Measurements from ENCODE around the gene CCDC146.
"Not testable (repeated sequence)": the region's sequence is repeated elsewhere in the genome, so short reads cannot be mapped to it uniquely, and the experiment has no call there.

DNA sequence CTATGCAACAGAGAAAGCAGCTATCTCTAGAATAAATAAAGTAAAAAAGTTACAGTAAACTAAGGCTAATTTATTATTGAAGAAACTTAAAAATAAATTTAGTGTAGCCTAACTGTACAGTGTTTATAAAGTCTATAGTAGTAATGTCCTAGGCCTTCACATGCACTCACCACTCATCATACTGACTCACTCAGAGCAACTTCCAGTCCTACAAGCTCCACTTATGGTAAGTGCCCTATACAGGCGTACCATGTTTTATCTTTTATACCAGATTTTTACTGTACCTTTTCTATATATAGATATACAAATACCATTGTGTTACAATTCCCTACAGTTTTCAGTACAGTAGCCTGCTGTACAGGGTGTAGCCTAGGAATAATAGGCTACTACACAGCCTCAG is 40.2 kb upstream of the CCDC146 start:
- TF ChIP-seq, protein P1, sequence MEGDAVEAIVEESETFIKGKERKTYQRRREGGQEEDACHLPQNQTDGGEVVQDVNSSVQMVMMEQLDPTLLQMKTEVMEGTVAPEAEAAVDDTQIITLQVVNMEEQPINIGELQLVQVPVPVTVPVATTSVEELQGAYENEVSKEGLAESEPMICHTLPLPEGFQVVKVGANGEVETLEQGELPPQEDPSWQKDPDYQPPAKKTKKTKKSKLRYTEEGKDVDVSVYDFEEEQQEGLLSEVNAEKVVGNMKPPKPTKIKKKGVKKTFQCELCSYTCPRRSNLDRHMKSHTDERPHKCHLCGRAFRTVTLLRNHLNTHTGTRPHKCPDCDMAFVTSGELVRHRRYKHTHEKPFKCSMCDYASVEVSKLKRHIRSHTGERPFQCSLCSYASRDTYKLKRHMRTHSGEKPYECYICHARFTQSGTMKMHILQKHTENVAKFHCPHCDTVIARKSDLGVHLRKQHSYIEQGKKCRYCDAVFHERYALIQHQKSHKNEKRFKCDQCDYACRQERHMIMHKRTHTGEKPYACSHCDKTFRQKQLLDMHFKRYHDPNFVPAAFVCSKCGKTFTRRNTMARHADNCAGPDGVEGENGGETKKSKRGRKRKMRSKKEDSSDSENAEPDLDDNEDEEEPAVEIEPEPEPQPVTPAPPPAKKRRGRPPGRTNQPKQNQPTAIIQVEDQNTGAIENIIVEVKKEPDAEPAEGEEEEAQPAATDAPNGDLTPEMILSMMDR (IDR thresholded peaks at IDR 0.05 in 2 of 3, conservative IDR thresholded peaks at IDR 0.05 in 1 of 3; ENCODE audit: control insufficient read depth in 2 of 3, extremely low read depth in 1 of 3, insufficient read depth in 1 of 3, low read depth in 3 of 3, low read length in 3 of 3) = not testable (repeated sequence)
- not testable (repeated sequence) for TF ChIP-seq ZNF274 (IDR thresholded peaks at IDR 0.05; ENCODE audit: insufficient read depth, insufficient read length); SIN3A (IDR thresholded peaks at IDR 0.05; ENCODE audit: low read depth, low read length); EZH2 (IDR thresholded peaks at IDR 0.05; ENCODE audit: borderline replicate concordance, control insufficient read depth, low read depth, low read length); TCF12 (IDR thresholded peaks at IDR 0.05; ENCODE audit: low read depth, low read length); BHLHE40 (IDR thresholded peaks at IDR 0.05; ENCODE audit: borderline replicate concordance in 1 of 2, low read depth in 2 of 2, low read length in 1 of 2); SUZ12 (IDR thresholded peaks at IDR 0.05; ENCODE audit: unreplicated experiment); SIX5 (IDR thresholded peaks at IDR 0.05; ENCODE audit: low read depth, low read length, severe bottlenecking)
- TF ChIP-seq, protein P2, sequence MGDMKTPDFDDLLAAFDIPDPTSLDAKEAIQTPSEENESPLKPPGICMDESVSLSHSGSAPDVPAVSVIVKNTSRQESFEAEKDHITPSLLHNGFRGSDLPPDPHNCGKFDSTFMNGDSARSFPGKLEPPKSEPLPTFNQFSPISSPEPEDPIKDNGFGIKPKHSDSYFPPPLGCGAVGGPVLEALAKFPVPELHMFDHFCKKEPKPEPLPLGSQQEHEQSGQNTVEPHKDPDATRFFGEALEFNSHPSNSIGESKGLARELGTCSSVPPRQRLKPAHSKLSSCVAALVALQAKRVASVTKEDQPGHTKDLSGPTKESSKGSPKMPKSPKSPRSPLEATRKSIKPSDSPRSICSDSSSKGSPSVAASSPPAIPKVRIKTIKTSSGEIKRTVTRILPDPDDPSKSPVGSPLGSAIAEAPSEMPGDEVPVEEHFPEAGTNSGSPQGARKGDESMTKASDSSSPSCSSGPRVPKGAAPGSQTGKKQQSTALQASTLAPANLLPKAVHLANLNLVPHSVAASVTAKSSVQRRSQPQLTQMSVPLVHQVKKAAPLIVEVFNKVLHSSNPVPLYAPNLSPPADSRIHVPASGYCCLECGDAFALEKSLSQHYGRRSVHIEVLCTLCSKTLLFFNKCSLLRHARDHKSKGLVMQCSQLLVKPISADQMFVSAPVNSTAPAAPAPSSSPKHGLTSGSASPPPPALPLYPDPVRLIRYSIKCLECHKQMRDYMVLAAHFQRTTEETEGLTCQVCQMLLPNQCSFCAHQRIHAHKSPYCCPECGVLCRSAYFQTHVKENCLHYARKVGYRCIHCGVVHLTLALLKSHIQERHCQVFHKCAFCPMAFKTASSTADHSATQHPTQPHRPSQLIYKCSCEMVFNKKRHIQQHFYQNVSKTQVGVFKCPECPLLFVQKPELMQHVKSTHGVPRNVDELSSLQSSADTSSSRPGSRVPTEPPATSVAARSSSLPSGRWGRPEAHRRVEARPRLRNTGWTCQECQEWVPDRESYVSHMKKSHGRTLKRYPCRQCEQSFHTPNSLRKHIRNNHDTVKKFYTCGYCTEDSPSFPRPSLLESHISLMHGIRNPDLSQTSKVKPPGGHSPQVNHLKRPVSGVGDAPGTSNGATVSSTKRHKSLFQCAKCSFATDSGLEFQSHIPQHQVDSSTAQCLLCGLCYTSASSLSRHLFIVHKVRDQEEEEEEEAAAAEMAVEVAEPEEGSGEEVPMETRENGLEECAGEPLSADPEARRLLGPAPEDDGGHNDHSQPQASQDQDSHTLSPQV (IDR thresholded peaks at IDR 0.05) = not testable (repeated sequence)
- TF ChIP-seq, protein P3, sequence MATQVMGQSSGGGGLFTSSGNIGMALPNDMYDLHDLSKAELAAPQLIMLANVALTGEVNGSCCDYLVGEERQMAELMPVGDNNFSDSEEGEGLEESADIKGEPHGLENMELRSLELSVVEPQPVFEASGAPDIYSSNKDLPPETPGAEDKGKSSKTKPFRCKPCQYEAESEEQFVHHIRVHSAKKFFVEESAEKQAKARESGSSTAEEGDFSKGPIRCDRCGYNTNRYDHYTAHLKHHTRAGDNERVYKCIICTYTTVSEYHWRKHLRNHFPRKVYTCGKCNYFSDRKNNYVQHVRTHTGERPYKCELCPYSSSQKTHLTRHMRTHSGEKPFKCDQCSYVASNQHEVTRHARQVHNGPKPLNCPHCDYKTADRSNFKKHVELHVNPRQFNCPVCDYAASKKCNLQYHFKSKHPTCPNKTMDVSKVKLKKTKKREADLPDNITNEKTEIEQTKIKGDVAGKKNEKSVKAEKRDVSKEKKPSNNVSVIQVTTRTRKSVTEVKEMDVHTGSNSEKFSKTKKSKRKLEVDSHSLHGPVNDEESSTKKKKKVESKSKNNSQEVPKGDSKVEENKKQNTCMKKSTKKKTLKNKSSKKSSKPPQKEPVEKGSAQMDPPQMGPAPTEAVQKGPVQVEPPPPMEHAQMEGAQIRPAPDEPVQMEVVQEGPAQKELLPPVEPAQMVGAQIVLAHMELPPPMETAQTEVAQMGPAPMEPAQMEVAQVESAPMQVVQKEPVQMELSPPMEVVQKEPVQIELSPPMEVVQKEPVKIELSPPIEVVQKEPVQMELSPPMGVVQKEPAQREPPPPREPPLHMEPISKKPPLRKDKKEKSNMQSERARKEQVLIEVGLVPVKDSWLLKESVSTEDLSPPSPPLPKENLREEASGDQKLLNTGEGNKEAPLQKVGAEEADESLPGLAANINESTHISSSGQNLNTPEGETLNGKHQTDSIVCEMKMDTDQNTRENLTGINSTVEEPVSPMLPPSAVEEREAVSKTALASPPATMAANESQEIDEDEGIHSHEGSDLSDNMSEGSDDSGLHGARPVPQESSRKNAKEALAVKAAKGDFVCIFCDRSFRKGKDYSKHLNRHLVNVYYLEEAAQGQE (IDR thresholded peaks at IDR 0.05; ENCODE audit: low read depth, low read length) = not testable (repeated sequence)
- TF ChIP-seq, protein P4, sequence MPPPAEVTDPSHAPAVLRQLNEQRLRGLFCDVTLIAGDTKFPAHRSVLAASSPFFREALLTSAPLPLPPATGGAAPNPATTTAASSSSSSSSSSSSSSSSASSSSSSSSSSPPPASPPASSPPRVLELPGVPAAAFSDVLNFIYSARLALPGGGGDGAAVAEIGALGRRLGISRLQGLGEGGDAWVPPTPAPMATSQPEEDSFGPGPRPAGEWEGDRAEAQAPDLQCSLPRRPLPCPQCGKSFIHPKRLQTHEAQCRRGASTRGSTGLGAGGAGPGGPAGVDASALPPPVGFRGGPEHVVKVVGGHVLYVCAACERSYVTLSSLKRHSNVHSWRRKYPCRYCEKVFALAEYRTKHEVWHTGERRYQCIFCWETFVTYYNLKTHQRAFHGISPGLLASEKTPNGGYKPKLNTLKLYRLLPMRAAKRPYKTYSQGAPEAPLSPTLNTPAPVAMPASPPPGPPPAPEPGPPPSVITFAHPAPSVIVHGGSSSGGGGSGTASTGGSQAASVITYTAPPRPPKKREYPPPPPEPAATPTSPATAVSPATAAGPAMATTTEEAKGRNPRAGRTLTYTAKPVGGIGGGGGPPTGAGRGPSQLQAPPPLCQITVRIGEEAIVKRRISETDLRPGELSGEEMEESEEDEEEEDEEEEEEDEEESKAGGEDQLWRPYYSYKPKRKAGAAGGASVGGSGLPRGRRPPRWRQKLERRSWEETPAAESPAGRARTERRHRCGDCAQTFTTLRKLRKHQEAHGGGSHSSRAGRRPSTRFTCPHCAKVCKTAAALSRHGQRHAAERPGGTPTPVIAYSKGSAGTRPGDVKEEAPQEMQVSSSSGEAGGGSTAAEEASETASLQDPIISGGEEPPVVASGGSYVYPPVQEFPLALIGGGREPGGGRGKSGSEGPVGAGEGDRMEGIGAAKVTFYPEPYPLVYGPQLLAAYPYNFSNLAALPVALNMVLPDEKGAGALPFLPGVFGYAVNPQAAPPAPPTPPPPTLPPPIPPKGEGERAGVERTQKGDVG (CRISPR knock-in tag; IDR thresholded peaks at IDR 0.05) = not testable (repeated sequence)

Measured in GM12878 (cell line).